GM12878 (cell line): ENCODE results near the gene IGF2BP2. TPM values are rescaled to one million over a fixed set of nuclear protein-coding genes. Genes with fewer than 3 reads are reported as not detected.

ENCODE experiments used
- ATAC-seq: fragments of 200-7000 bp; cut with Tn5 transposase; 3 replicates; pipeline ENCODE4 v1.9.1; 2020; ENCODE audit warnings: mild to moderate bottlenecking, moderate library complexity
- BruUV-seq: library from RNA; stranded (reverse); fragments of 400-500 nt; replicated peaks from 2 replicates; lab custom pipeline; 2021; lab: Mats Ljungman, UMichigan
- CTCF ChIA-PET: fragments of 300-600 bp; sonication (Branson Sonifier 250); formaldehyde crosslinking; extraction: SDS; loops from one replicate; lab custom pipeline; 2021; ENCODE audit warnings: inconsistent platforms; lab: Yijun Ruan, JAX
- POLR2A ChIA-PET: fragments of 350-600 bp; formaldehyde crosslinking; extraction: SDS; loops from one replicate; lab custom pipeline; 2021; ENCODE audit warnings: inconsistent platforms; lab: Charles Lee
- RAD21 ChIA-PET: fragments of 300-600 bp; sonication (Branson Sonifier 250); formaldehyde crosslinking; loops from one replicate; lab custom pipeline; 2023; ENCODE audit warnings: antibody characterized with exemption; ENCODE audit not compliant: unreplicated experiment; lab: Charles Lee
- SMC1A ChIA-PET: fragments of 300-600 bp; sonication (Branson Sonifier 250); formaldehyde crosslinking; loops from one replicate; lab custom pipeline; 2023; ENCODE audit not compliant: unreplicated experiment, uncharacterized antibody; lab: Charles Lee
- DNase-seq: peaks from one replicate; pipeline ENCODE4 v3.0.0-alpha.2; 2011; ENCODE audit warnings: low read depth, low spot score
- FAIRE-seq: peaks from 3 replicates; lab custom pipeline; 2011; peaks lifted over from hg19 to GRCh38; lab: Jason Lieb, UNC
- H2AFZ ChIP-seq: 2 replicates; pipeline ENCODE4 v1.6.0; 2011; ENCODE audit warnings: low read depth, low read length, control low read depth; ENCODE audit not compliant: control insufficient read depth
- H3K27ac ChIP-seq: 2 replicates; pipeline ENCODE4 v1.5.1; 2011; ENCODE audit warnings: control low read depth; ENCODE audit not compliant: control insufficient read depth, insufficient read depth
- H3K27me3 ChIP-seq, 2 experiments: replicated peaks in 1 of 2; 2 replicates each; pipeline versions ENCODE4 v1.6.0 to v1.6.1; 2011; ENCODE audit warnings: low read length in 1 of 2; ENCODE audit not compliant: control insufficient read depth in 2 of 2, insufficient read depth in 2 of 2
- H3K36me3 ChIP-seq, 2 experiments: 2 replicates each; pipeline ENCODE4 v1.5.1; 2011; ENCODE audit warnings: low read length in 1 of 2; ENCODE audit not compliant: control insufficient read depth in 2 of 2, insufficient read depth in 2 of 2
- H3K4me1 ChIP-seq: 2 replicates; pipeline ENCODE4 v1.6.1; 2011; ENCODE audit warnings: mild to moderate bottlenecking, low read length, moderate library complexity, mixed read lengths; ENCODE audit not compliant: control insufficient read depth, insufficient read depth
- H3K4me2 ChIP-seq: 2 replicates; pipeline ENCODE4 v1.6.0; 2011; ENCODE audit warnings: control low read depth; ENCODE audit not compliant: control insufficient read depth, insufficient read depth
- H3K4me3 ChIP-seq: fragments of 200-600 bp; sonication (generic); 2 replicates; pipeline ENCODE4 v1.5.1; 2016
- H3K79me2 ChIP-seq: 2 replicates; pipeline ENCODE4 v1.6.0; 2011; ENCODE audit warnings: low read length; ENCODE audit not compliant: control insufficient read depth, insufficient read depth
- H3K9ac ChIP-seq: 2 replicates; pipeline ENCODE4 v1.8.0; 2011; ENCODE audit warnings: low read length, control low read depth, mixed read lengths; ENCODE audit not compliant: control insufficient read depth, insufficient read depth
- H3K9me3 ChIP-seq: replicated peaks from 3 replicates; pipeline ENCODE4 v1.5.1; 2011; ENCODE audit warnings: mild to moderate bottlenecking, low read length; ENCODE audit not compliant: control insufficient read depth, insufficient read depth
- H4K20me1 ChIP-seq: 2 replicates; pipeline ENCODE4 v1.6.0; 2011; ENCODE audit not compliant: control insufficient read depth, insufficient read depth
- ATF7 ChIP-seq: fragments of 450-650 bp; IDR thresholded peaks from 2 replicates; pipeline ENCODE4 v1.6.1; 2016; ENCODE audit warnings: low read depth, mild to moderate bottlenecking
- BHLHE40 ChIP-seq, 2 experiments: fragments of 450-650 bp in 1 of 2; IDR thresholded peaks; 2 replicates each; pipeline ENCODE4 v1.6.1; 2011 to 2017; ENCODE audit warnings: low read depth in 2 of 2, borderline replicate concordance in 1 of 2, improper control_type of control experiment in 1 of 2, low read length in 1 of 2, mild to moderate bottlenecking in 1 of 2
- CHD4 ChIP-seq: fragments of 200-600 bp; sonication (generic); IDR thresholded peaks from 2 replicates; pipeline ENCODE4 v1.6.1; 2016; ENCODE audit warnings: mild to moderate bottlenecking
- CREM ChIP-seq: IDR thresholded peaks from 2 replicates; pipeline ENCODE4 v1.6.1; 2014; ENCODE audit warnings: antibody characterized with exemption, low read depth
- EGR1 ChIP-seq, 2 experiments: IDR thresholded peaks; 1 replicate in 1 of 2; 2 replicates in 1 of 2; pipeline ENCODE4 v1.6.1; 2011 to 2012; ENCODE audit warnings: low read depth in 2 of 2, low read length in 2 of 2, borderline replicate concordance in 1 of 2, mild to moderate bottlenecking in 1 of 2, moderate library complexity in 1 of 2
- EZH2 ChIP-seq: IDR thresholded peaks from 2 replicates; pipeline ENCODE4 v1.6.1; 2012; ENCODE audit warnings: low read depth, mild to moderate bottlenecking, control low read depth, inconsistent platforms, low read length, borderline replicate concordance; ENCODE audit not compliant: control insufficient read depth
- JUND ChIP-seq: IDR thresholded peaks from 2 replicates; pipeline ENCODE4 v1.6.1; 2012; ENCODE audit warnings: low read depth, mild to moderate bottlenecking, low read length, improper control_type of control experiment, moderate library complexity
- NFIC ChIP-seq: IDR thresholded peaks from 2 replicates; pipeline ENCODE4 v1.6.1; 2012; ENCODE audit warnings: low read depth, mild to moderate bottlenecking, inconsistent platforms, low read length, moderate library complexity
- NFXL1 ChIP-seq: fragments of 450-650 bp; IDR thresholded peaks from 2 replicates; pipeline ENCODE4 v1.6.1; 2017; ENCODE audit warnings: antibody characterized with exemption, mild to moderate bottlenecking, borderline replicate concordance
- NR2C1 ChIP-seq: fragments of 450-650 bp; IDR thresholded peaks from 2 replicates; pipeline ENCODE4 v1.6.1; 2017; ENCODE audit warnings: antibody characterized with exemption, mild to moderate bottlenecking, moderate library complexity
- NRF1 ChIP-seq: conservative IDR thresholded peaks from 2 replicates; pipeline ENCODE4 v1.6.1; 2011; ENCODE audit warnings: mild to moderate bottlenecking, low read depth, low read length, improper control_type of control experiment
- PAX8 ChIP-seq: fragments of 450-650 bp; IDR thresholded peaks from 2 replicates; pipeline ENCODE4 v1.6.1; 2017; ENCODE audit warnings: mild to moderate bottlenecking, moderate library complexity
- REST ChIP-seq: IDR thresholded peaks from 2 replicates; pipeline ENCODE4 v1.6.1; 2012; ENCODE audit warnings: mild to moderate bottlenecking, low read depth, low read length
- SMAD1 ChIP-seq: fragments of 450-650 bp; IDR thresholded peaks from 2 replicates; pipeline ENCODE4 v1.6.1; 2018; ENCODE audit warnings: mild to moderate bottlenecking, low read depth; ENCODE audit not compliant: partially characterized antibody
- SMARCA5 ChIP-seq: fragments of 450-650 bp; IDR thresholded peaks from 2 replicates; pipeline ENCODE4 v1.6.1; 2017; ENCODE audit warnings: mild to moderate bottlenecking
- STAT1 ChIP-seq: fragments of 450-650 bp; conservative IDR thresholded peaks from 2 replicates; pipeline ENCODE4 v1.6.1; 2014; ENCODE audit warnings: antibody characterized with exemption, mild to moderate bottlenecking
- ZBTB40 ChIP-seq: fragments of 450-650 bp; IDR thresholded peaks from 2 replicates; pipeline ENCODE4 v1.6.1; 2016; ENCODE audit warnings: mild to moderate bottlenecking, moderate library complexity, borderline replicate concordance
- ZNF217 ChIP-seq: fragments of 450-650 bp; IDR thresholded peaks from 2 replicates; pipeline ENCODE4 v1.6.1; 2017; ENCODE audit warnings: antibody characterized with exemption, mild to moderate bottlenecking
- in situ Hi-C: fragments of 300-500 bp; cut with MboI; formaldehyde crosslinking; loops from 9 replicates; pipeline ENCODE4 v1.14.3; 2018; ENCODE audit warnings: mixed read lengths
- intact Hi-C: fragments of 100-400 bp; cut with micrococcal nuclease; formaldehyde crosslinking; loops from one replicate; pipeline ENCODE4 v1.14.2; 2022; ENCODE audit not compliant: unreplicated experiment
- polyA plus RNA-seq, 11 experiments: library from polyadenylated mRNA; depleted of rRNA in 4 of 11; unstranded in 6 of 11; stranded (reverse) in 5 of 11; fragments of >200 nt; fragmentation: Nextera tagmentation in 4 of 11; fragmentation: Illumina TruSeq in 1 of 11; extraction: Ambion mirVana in 4 of 11; extraction: Trizol in 1 of 11; gene quantifications; 1 replicate in 1 of 11; 2 replicates in 10 of 11; pipeline versions ENCODE4 v1.2.1 to v1.2.3, GENCODE V29; 2011 to 2016; ENCODE audit warnings: inconsistent platforms in 2 of 11, missing spikeins in 2 of 11, low read depth in 1 of 11
- total RNA-seq, 4 experiments: library from RNA; depleted of rRNA in 3 of 4; stranded (reverse); fragments of >200 nt in 3 of 4; fragmentation: Illumina TruSeq in 1 of 4; extraction: Trizol in 1 of 4; gene quantifications; 2 replicates each; pipeline versions ENCODE4 v1.2.1 to v1.2.3, GENCODE V29; 2013 to 2021

The IGF2BP2 gene
- total and polyA plus RNA-seq, 10 of the 15 experiments (the other 5 are each of a cell fraction or from before 2014, with no cell fraction given), result 0.25 to 0.72 TPM; not detected in 8

- SMC1A ChIA-PET, result no interaction called here
- H3K9me3 ChIP-seq, result no peaks in the 10 kb centered on the region
- no peaks in the 10 kb centered on the region for H4K20me1 ChIP-seq
- POLR2A ChIA-PET, result no interaction called here
- no peak overlapping the region for H3K4me2 ChIP-seq
- no peaks in the 10 kb centered on the region for H3K36me3 ChIP-seq
- no peak for DNase-seq
- in situ Hi-C loops, result no loop called here
- intact Hi-C loops, result no loop called here
- H3K4me1 ChIP-seq, result no peaks in the 10 kb centered on the region
- no peak for ATAC-seq
- no peak overlapping the region for H2AFZ ChIP-seq
- H3K4me3 ChIP-seq, result no peak overlapping the region
- RAD21 ChIA-PET, result no interaction called here
- BruUV-seq, result no TSS peak
- CTCF ChIA-PET, result no interaction called here
- no peaks in the 10 kb centered on the region for H3K79me2 ChIP-seq
- no peak overlapping the region for H3K9ac ChIP-seq
- H3K27me3 ChIP-seq, result peaks cover 0 to 5% of the 10 kb centered on the region in 2 experiments; a peak in 2 of 4 replicates
- FAIRE-seq, result no peak
- H3K27ac ChIP-seq, result no peak overlapping the region
- no peak for TF ChIP-seq SMAD1
- no peak for TF ChIP-seq BHLHE40 (IDR thresholded peaks at IDR 0.05; ENCODE audit: borderline replicate concordance in 1 of 2, low read depth in 2 of 2, low read length in 1 of 2)
- no peak for TF ChIP-seq NFIC
- TF ChIP-seq EZH2, result no peak
- TF ChIP-seq STAT1, result no peak
- no peak for TF ChIP-seq CREM
- no peak for TF ChIP-seq NFXL1
- TF ChIP-seq JUND, result no peak
- no peak for TF ChIP-seq ATF7
- TF ChIP-seq NRF1, result no peak
- no peak for TF ChIP-seq PAX8
- TF ChIP-seq ZNF217, result no peak
- TF ChIP-seq CHD4, result no peak
- no peak for TF ChIP-seq NR2C1
- no peak for TF ChIP-seq REST
- no peak for TF ChIP-seq SMARCA5
- no peak for TF ChIP-seq EGR1 (IDR thresholded peaks at IDR 0.05; ENCODE audit: borderline replicate concordance in 1 of 2, low read depth in 2 of 2, low read length in 2 of 2)
- no peak for TF ChIP-seq ZBTB40
These were observed 119.3 kb downstream of the IGF2BP2 start for GRCh38 chr3:185705498-185705897.
